ENCODE results near the gene SLC44A4. TPM values are rescaled to one million over a fixed set of nuclear protein-coding genes. Genes with fewer than 3 reads are reported as not detected.

SLC44A4 gene
- total and polyA plus RNA-seq, 9 of the 15 experiments (the other 6 are each of a cell fraction or from before 2014, with no cell fraction given): 7.9 to 18.6 (median 11.2) TPM

GRCh38 chr6:31862344-31863235, 16.2 kb downstream of the SLC44A4 start, which contains the start of gene NEU1 (continued):
- TF ChIP-seq TSHZ1 (CRISPR knock-in tag; IDR thresholded peaks at IDR 0.05) (0 out of 2 replicates have a peak, but pooled peaks have one; percentile 13), MBD2 (IDR thresholded peaks at IDR 0.05; ENCODE audit: borderline replicate concordance, low read depth) (peak; percentile 92), ZNF174 (CRISPR knock-in tag; IDR thresholded peaks at IDR 0.05) (peak; percentile 57; the same call in 1 of the 2 replicates), RFX1 (IDR thresholded peaks at IDR 0.05) (no peak), XRCC5 (IDR thresholded peaks at IDR 0.05; ENCODE audit: low read depth, low read length) (peak; percentile 45), FOXJ2 (tag; IDR thresholded peaks at IDR 0.05) (peak; percentile 97), YBX1 (IDR thresholded peaks at IDR 0.05) (0 out of 2 replicates have a peak, but pooled peaks have one; percentile 42), NFIC (IDR thresholded peaks at IDR 0.05) (0 out of 2 replicates have a peak, but pooled peaks have one; percentile 38), CREB3L1 (IDR thresholded peaks at IDR 0.05; ENCODE audit: borderline replicate concordance, low read depth) (peak; percentile 49; the same call in 1 of the 2 replicates), KDM4B (IDR thresholded peaks at IDR 0.05; ENCODE audit: borderline replicate concordance in 2 of 2, low read depth in 1 of 2) (peak in 1 of 2 experiments; percentile 69; a peak in 1 of 4 replicates), FOXP1 (CRISPR knock-in tag; IDR thresholded peaks at IDR 0.05) (no peak)
- TF ChIP-seq, protein P1, sequence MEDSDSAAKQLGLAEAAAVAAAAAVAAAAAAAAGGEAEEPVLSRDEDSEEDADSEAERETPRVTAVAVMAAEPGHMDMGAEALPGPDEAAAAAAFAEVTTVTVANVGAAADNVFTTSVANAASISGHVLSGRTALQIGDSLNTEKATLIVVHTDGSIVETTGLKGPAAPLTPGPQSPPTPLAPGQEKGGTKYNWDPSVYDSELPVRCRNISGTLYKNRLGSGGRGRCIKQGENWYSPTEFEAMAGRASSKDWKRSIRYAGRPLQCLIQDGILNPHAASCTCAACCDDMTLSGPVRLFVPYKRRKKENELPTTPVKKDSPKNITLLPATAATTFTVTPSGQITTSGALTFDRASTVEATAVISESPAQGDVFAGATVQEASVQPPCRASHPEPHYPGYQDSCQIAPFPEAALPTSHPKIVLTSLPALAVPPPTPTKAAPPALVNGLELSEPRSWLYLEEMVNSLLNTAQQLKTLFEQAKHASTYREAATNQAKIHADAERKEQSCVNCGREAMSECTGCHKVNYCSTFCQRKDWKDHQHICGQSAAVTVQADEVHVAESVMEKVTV (CRISPR knock-in tag; IDR thresholded peaks at IDR 0.05): 0 out of 2 replicates have a peak, but pooled peaks have one; percentile 35
- TF ChIP-seq, protein P2, sequence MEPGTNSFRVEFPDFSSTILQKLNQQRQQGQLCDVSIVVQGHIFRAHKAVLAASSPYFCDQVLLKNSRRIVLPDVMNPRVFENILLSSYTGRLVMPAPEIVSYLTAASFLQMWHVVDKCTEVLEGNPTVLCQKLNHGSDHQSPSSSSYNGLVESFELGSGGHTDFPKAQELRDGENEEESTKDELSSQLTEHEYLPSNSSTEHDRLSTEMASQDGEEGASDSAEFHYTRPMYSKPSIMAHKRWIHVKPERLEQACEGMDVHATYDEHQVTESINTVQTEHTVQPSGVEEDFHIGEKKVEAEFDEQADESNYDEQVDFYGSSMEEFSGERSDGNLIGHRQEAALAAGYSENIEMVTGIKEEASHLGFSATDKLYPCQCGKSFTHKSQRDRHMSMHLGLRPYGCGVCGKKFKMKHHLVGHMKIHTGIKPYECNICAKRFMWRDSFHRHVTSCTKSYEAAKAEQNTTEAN (CRISPR knock-in tag; IDR thresholded peaks at IDR 0.05): 0 out of 2 replicates have a peak, but pooled peaks have one; percentile 75
- TF ChIP-seq, protein P3, sequence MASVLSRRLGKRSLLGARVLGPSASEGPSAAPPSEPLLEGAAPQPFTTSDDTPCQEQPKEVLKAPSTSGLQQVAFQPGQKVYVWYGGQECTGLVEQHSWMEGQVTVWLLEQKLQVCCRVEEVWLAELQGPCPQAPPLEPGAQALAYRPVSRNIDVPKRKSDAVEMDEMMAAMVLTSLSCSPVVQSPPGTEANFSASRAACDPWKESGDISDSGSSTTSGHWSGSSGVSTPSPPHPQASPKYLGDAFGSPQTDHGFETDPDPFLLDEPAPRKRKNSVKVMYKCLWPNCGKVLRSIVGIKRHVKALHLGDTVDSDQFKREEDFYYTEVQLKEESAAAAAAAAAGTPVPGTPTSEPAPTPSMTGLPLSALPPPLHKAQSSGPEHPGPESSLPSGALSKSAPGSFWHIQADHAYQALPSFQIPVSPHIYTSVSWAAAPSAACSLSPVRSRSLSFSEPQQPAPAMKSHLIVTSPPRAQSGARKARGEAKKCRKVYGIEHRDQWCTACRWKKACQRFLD (CRISPR knock-in tag; IDR thresholded peaks at IDR 0.05): no peak; the same call in 1 of the 2 replicates
